ENCODE data around the gene DHODH. TPM values are rescaled to one million over a fixed set of nuclear protein-coding genes. Genes with fewer than 3 reads are reported as not detected.
A peak's percentile ranks its signal among the peaks of the same experiment; 100 is the strongest.
"Not testable (repeated sequence)": the region's sequence is repeated elsewhere in the genome, so short reads cannot be mapped to it uniquely, and the experiment has no call there.

DHODH gene
- total and polyA plus RNA-seq, 2 experiments from 2014 or later, result 11.5 to 11.9 TPM

DNA sequence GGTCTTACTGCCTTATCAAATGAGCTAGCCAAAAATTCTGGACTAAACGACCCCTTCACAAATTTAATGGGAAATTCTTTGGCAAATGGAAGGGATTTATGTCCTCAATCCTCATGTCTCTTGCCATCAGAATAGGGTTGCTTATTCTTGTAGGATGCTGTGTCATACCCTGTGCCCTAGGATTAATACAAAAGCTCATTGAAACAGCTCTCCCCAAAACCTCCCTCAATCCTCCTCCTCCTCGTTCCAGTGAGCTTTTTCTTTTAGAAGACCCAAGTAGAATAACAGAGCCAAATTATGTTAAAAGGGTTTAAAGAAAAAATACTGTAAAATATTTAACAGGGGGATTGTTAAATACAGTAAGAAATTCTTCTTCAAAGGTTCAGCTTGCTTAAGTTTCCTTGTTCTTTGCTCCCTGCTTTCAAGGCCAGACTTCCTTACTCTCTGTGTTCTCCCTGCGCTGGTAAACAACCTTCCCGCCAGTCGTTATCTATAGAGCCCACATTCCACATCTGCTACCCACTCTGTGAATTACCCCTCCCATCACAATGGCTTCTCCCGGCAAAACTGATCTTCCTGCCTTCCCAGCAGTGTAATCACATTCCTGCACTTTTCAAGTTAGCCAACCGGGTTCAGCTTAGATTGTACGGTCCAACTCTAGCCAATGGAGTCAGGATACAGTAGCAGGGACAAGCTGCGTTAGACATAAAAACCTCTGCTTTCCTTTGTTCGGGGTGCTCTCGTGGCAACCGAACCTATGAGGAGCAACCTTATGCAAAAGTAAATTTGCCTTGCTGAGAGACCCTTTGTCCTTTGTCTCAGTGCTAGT is 64.2 kb downstream of the DHODH start:
- H3K4me3 ChIP-seq, result no peak overlapping the region
- no peak for TF ChIP-seq CTCF (IDR thresholded peaks at IDR 0.05; ENCODE audit: low read depth, low read length)
- peaks cover 3% of the 10 kb centered on the region for H3K4me1 ChIP-seq (ENCODE audit: low read depth)
- peak; percentile 3 to 89 for DNase-seq (ENCODE audit: low read depth in 1 of 2, low spot score in 1 of 2)
- no peaks in the 10 kb centered on the region for H3K27me3 ChIP-seq
- no peaks in the 10 kb centered on the region for H3K36me3 ChIP-seq
- no peaks in the 10 kb centered on the region for H3K9me3 ChIP-seq (ENCODE audit: low read depth)
- H3K27ac ChIP-seq, result no peak overlapping the region

- TF ChIP-seq CTCF (IDR thresholded peaks at IDR 0.05; ENCODE audit: low read depth, low read length), result no peak
- Histone ChIP-seq H3K9me3 (ENCODE audit: low read depth) (no peaks in the 10 kb centered on the region), H3K4me1 (ENCODE audit: low read depth) (peaks cover 3% of the 10 kb centered on the region)
Observed at GRCh38 chr16:72073560-72074230, 65.2 kb downstream of the DHODH start.

GRCh38 chr16:72075067-72075466 is 66.5 kb downstream of the DHODH start:
- DNase-seq (ENCODE audit: low read depth in 1 of 2, low spot score in 1 of 2); H3K4me1 ChIP-seq (ENCODE audit: low read depth); H3K9me3 ChIP-seq (ENCODE audit: low read depth); H3K36me3 ChIP-seq; H3K27me3 ChIP-seq; H3K4me3 ChIP-seq; H3K27ac ChIP-seq: not testable (repeated sequence)

More at GRCh38 chr16:72073560-72074230, 65.2 kb downstream of the DHODH start:
- no peaks in the 10 kb centered on the region for H3K36me3 ChIP-seq
- H3K27ac ChIP-seq, result no peak overlapping the region
- peak in 1 of 2 donors; percentile 66 for DNase-seq (ENCODE audit: low read depth in 1 of 2, low spot score in 1 of 2)
- no peaks in the 10 kb centered on the region for H3K27me3 ChIP-seq
- no peak overlapping the region for H3K4me3 ChIP-seq

Other genes with a start within 250 kb of the DHODH start
- 44.4 and 69.0 TPM in 2 replicates for gene AP1G1, start 199.9 kb upstream of the DHODH start, total RNA-seq
- gene AP1G1, start 199.9 kb upstream of the DHODH start, polyA plus RNA-seq, result 14.7 and 21.1 TPM in 2 replicates
- gene ATXN1L, start 162.8 kb upstream of the DHODH start, total RNA-seq, result 16.0 and 20.9 TPM in 2 replicates
- 6.8 and 12.6 TPM in 2 replicates for gene ATXN1L, start 162.8 kb upstream of the DHODH start, polyA plus RNA-seq
- 24.9 and 25.1 TPM in 2 replicates for gene ZNF821, start 124.6 kb upstream of the DHODH start, total RNA-seq
- gene ZNF821, start 124.6 kb upstream of the DHODH start, polyA plus RNA-seq, result 19.6 and 28.7 TPM in 2 replicates
- gene IST1, start 113.2 kb upstream of the DHODH start, total RNA-seq, result 180 and 248 TPM in 2 replicates
- 164 and 227 TPM in 2 replicates for gene IST1, start 113.2 kb upstream of the DHODH start, polyA plus RNA-seq
- gene PKD1L3, start 8.3 kb upstream of the DHODH start, total RNA-seq, result 0.04 TPM in 1 of 2 replicates, not detected in the other
- 0.02 TPM in 1 of 2 replicates, not detected in the other for gene PKD1L3, start 8.3 kb upstream of the DHODH start, polyA plus RNA-seq
- not detected in 2 replicates for gene HP, start 45.8 kb downstream of the DHODH start, total RNA-seq
- 0.45 TPM in 1 of 2 replicates, not detected in the other for gene HP, start 45.8 kb downstream of the DHODH start, polyA plus RNA-seq
- gene HPR, start 54.5 kb downstream of the DHODH start, total RNA-seq, result not detected in 2 replicates
- gene HPR, start 54.5 kb downstream of the DHODH start, polyA plus RNA-seq, result not detected in 2 replicates
- 3.6 TPM in 2 replicates for gene TXNL4B, start 84.9 kb downstream of the DHODH start, total RNA-seq
- gene TXNL4B, start 84.9 kb downstream of the DHODH start, polyA plus RNA-seq, result 2.8 and 5.1 TPM in 2 replicates
- 36.9 and 39.4 TPM in 2 replicates for gene DHX38, start 85.1 kb downstream of the DHODH start, total RNA-seq
- gene DHX38, start 85.1 kb downstream of the DHODH start, polyA plus RNA-seq, result 24.8 and 26.2 TPM in 2 replicates
- 2.7 and 5.1 TPM in 2 replicates for gene PMFBP1, start 163.4 kb downstream of the DHODH start, total RNA-seq
- 1.7 and 2.7 TPM in 2 replicates for gene PMFBP1, start 163.4 kb downstream of the DHODH start, polyA plus RNA-seq

All from cardiac muscle cell (in vitro differentiated cells and primary cell).